Measurements from ENCODE around the gene TOPBP1.

DNA sequence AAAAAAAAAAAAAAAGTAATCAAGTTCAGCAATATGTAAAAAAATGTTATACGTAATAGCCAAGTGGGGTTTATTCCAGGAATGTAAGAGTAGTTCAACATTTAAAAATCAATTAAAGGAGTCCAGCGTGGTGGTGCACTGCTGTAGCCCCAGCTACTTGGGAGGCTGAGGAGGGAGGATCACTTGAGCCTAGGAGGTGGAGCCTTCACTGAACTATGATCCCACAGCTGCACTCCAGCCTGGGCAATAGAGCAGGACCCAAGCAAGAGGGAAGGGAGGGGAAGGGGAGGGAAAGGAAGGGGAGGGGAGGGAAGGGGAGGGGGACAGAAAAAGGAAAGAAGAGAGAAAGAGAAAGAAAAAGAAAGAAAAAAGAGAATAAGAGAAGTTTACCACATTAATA lies 10.7 kb upstream of the TOPBP1 start:
- TF ChIP-seq CTCF (IDR thresholded peaks at IDR 0.05), result no peak
- TF ChIP-seq POLR2A (IDR thresholded peaks at IDR 0.05), result no peak
- no peak for TF ChIP-seq EP300 (IDR thresholded peaks at IDR 0.05)
- no peak for TF ChIP-seq POLR2AphosphoS5 (IDR thresholded peaks at IDR 0.05)
